ENCODE measurements around the gene LETM1.

The LETM1 gene

DNA sequence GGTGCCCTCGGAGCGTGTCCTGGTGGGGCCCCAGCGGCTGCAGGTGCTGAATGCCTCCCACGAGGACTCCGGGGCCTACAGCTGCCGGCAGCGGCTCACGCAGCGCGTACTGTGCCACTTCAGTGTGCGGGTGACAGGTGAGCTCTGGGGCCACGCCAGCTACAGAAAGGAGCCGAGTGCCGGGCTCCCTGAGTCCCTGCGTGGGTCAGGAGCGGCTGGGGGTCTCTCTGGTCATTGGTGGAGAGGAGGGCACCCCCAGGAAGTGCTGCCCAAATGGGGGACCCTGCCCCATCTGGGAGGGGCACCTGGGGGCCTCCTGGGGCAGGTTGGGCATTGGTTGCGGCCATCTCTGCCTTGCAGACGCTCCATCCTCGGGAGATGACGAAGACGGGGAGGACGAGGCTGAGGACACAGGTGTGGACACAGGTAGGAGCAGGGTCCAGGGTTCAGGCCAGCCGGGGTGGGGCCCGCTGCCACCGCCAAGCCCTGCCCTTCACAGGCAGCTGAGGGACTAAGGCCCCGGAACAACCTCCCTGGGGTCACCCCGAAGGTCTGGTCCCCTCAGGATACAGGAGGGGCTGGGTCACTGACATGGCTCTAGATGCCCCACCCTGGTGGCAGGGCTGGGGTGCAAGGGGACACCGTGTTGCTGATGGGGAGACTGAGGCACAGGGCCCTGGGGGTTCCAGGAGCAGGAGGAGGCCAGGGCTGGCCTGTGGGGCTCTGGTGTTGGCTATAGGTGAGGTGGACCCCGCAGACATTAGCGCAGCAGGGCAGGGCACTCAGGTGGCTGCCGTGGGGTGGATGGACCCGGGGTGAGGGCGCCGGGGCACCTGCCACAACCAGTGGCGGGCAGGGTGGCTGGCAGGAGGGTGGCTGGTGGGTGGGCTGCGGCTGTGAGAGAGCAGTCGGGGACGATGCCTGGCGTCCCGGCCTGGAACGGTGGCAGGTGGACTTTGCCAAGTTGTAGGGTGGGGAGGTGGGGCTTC is 56.3 kb downstream of the LETM1 start:
- no peaks in the 10 kb centered on the region for H3K9me3 Mint-ChIP-seq
- CTCF ChIA-PET, result interaction anchor here (1.1 to 1.3 kb wide), 2 partner anchors 9 to 52 kb away, joined by 4 read pairs; no protein-coding TSS in a partner anchor
- DNase-seq, result no peak
- H3K27ac Mint-ChIP-seq, result no peak overlapping the region
- no peaks in the 10 kb centered on the region for H3K36me3 Mint-ChIP-seq
- H3K4me1 Mint-ChIP-seq, result no peaks in the 10 kb centered on the region
- H3K27me3 Mint-ChIP-seq, result peaks cover 38% of the 10 kb centered on the region
- no peak overlapping the region for H3K4me3 Mint-ChIP-seq

DNA sequence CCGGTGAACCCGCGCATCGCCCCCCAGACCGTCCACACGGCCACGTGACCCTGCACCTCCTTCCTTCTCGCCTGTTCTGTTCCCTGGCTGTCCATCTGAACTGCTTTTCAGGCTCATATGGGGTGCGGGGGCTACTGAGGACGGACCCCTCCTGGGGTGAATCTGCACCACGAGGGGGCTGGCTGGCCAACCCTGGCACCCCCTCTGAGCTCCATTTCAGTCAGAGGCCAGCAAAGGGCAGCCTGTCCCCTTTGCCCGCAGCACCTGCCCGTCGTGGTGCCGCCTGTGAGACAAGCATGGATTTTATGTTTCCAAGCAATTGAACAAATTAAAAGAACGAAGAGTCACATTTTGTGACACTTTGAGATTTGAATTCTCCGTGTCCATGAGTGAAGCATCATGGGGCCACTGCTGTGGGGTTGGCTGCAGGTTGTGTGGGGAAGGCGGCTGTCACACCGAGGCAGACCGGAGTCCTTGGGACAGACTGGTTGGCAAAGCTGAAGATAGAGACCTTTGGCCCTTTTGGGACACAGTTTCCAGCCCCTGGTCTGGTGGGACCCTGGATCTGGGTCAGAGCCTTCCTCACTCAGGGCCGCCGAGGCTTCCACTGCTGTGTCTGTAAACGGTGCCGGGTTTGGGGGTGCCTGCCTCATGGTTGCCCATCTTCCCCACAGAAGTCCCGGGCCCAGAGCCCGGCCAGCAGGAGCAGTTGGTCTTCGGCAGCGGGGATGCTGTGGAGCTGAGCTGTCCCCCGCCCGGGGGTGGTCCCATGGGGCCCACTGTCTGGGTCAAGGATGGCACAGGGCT is 57.2 kb downstream of the LETM1 start:
- peaks cover 2% of the 10 kb centered on the region for H3K4me1 Mint-ChIP-seq
- CTCF ChIA-PET, result interaction anchor here (0.7 kb wide), 1 partner anchor 51 kb away, joined by 3 read pairs; no protein-coding TSS in a partner anchor
- H3K27ac Mint-ChIP-seq, result no peak overlapping the region
- H3K36me3 Mint-ChIP-seq, result no peaks in the 10 kb centered on the region
- no peaks in the 10 kb centered on the region for H3K9me3 Mint-ChIP-seq
- peaks cover 46% of the 10 kb centered on the region for H3K27me3 Mint-ChIP-seq
- DNase-seq, result no peak
- H3K4me3 Mint-ChIP-seq, result no peak overlapping the region

DNA sequence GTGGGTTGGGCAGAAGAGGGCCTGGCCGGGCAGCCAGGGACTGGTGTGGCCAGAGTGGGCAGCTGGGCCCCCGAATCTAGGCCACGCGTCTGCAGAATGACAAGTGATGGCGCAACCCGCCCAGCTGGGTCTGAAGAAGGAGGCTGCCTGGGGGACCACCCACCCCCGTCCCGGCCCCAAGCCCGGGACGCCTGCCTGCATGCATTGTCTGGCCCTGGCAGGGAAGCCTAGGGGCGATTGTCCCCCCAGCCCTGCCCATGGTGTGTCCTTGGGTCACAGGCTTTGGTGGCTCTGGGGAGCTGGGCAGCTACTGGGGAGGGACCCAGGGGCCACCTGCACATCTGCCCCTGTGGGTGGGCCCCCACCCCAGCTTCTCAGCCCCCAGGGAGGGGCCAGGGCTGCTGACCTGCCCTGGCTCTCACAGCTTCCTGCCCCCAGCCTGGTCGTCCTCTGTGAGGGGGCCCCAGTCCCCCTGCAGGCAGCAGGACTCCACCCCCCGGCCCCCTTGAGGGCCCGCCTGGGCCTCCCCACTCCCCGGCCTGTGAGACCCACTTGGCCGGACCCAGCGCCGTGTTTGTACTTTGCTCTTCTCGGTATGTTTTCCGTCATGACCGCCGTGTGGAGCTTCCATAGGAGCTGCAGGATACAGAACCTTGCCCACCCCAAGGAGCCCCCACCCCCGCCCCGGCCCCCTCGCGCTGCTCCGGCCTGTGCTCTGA is 57.9 kb downstream of the LETM1 start:
- H3K36me3 Mint-ChIP-seq, result no peaks in the 10 kb centered on the region
- no peak for DNase-seq
- peaks cover 2% of the 10 kb centered on the region for H3K4me1 Mint-ChIP-seq
- peaks cover 46% of the 10 kb centered on the region for H3K27me3 Mint-ChIP-seq
- no peak overlapping the region for H3K27ac Mint-ChIP-seq
- CTCF ChIA-PET, result interaction anchor here (0.5 to 0.7 kb wide), 2 partner anchors 50 to 784 kb away, joined by 3 read pairs; no protein-coding TSS in a partner anchor
- no peak overlapping the region for H3K4me3 Mint-ChIP-seq
- H3K9me3 Mint-ChIP-seq, result no peaks in the 10 kb centered on the region

DNA sequence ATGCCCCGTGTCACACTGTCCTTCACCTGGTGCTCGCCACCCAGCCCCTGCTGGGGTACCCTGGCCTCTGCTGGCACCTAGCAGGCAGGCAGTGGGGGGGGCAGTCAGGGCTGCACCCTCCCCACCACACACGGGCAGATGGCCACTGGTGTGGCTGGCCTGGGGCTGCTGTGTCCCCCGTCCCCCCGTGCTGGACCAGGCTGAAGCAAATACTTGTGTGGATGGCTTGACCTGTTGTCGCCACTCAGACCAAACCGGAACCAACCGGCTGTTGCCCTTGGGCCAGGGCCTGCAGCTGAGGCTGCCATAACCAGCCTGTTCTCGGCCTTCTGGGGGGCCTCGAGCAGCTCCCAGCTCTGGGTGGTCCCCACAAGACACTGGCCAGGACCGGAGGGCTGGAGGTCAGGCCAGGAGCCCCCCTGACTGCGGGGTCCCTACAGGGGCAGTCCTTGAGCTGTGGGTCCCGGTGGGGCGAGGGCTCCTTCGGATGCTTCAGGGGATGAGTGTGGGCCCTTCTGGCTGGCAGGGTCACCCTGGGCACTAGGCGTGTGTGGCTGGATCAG is 58.6 kb downstream of the LETM1 start:
- no peaks in the 10 kb centered on the region for H3K36me3 Mint-ChIP-seq
- peaks cover 52% of the 10 kb centered on the region for H3K27me3 Mint-ChIP-seq
- CTCF ChIA-PET, result interaction anchor here (0.5 kb wide), 1 partner anchor 785 kb away, joined by 3 read pairs; no protein-coding TSS in a partner anchor
- H3K9me3 Mint-ChIP-seq, result no peaks in the 10 kb centered on the region
- no peak overlapping the region for H3K4me3 Mint-ChIP-seq
- peaks cover 2% of the 10 kb centered on the region for H3K4me1 Mint-ChIP-seq
- DNase-seq, result no peak
- H3K27ac Mint-ChIP-seq, result no peak overlapping the region

DNA sequence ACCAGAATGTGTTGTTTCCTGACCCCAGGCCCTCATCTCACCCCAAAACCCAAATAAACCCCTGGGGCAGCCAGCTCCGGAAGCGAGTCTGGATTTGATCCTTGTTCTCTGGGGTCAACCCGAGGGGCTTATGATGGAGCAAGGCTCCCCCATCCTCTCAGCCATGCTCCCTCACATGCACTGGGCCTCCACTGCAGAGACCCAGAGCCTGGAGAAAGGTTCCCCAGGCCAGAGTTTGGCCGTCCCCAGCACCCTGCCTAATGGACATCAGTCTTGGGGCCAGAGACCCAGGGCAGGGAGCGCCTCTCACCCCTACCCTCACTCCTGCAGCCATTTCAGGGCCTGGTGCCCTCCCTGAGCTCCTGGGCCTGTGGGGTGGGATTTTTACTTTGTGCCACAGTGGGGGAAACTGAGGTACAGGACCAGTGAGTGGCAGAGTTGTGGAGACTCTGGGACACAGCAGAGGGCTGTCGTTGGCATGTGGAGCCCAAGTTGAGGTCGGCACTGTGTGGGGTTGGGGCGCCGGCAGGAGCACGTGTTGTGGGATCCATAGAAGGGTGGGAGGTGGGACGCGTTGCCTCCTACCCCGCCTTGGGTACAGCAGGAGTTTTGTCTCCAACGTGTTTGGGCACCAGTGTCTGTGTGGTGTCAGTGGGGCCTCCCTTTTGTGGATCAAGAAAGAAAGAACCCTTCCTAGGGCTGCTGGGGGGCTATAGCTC is 59.3 kb downstream of the LETM1 start:
- H3K27ac Mint-ChIP-seq, result no peak overlapping the region
- no peak overlapping the region for H3K4me3 Mint-ChIP-seq
- DNase-seq, result no peak
- no peaks in the 10 kb centered on the region for H3K36me3 Mint-ChIP-seq
- CTCF ChIA-PET, result no interaction called here
- peaks cover 2% of the 10 kb centered on the region for H3K4me1 Mint-ChIP-seq
- no peaks in the 10 kb centered on the region for H3K9me3 Mint-ChIP-seq
- H3K27me3 Mint-ChIP-seq, result peaks cover 59% of the 10 kb centered on the region

DNA sequence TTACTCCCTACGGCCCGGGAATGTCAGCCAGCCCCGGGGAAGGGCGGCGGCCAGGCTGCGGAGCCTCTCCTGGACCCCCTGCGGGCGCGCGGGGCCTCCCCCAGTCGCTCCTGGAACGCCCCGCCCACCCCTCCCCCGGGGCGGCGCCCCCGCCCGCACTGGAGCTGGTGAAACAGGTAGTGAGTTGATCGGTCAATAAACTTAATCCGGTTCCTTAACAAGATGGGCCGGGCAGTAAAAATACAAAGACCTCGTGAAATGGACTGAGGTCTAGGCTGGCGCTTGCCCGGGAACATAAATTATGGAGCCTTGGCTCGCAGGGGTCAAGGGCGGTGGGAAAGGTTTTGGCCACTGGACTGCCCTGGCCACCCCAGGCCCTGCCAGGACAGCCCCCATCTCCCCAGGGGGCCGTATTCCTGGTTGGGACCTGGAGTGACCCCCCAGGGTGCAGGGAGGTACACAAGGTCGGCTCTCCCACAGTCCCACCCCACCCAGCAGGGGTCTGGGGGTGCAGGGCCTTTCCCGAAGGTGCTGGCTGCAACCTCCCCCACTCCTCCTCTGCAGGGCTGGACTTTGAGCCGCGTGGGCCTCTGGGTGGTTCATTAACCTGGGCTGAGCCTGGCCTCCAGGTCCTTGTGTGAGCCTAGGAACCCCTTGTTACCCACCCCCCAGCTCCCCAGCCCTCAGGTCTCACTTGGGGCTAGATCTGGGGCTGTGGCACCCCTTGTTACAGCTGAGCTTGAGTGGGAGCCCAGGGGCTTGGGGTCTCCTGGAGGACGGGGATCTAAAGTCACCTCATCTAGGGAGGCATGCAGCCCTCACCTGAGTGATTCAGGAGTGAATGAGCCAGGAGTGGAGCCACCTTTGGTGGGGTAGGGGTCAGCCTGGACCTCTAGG is 60.4 kb downstream of the LETM1 start:
- Mint-ChIP-seq H3K27me3 (peaks cover 70% of the 10 kb centered on the region), H3K9me3 (no peaks in the 10 kb centered on the region), H3K36me3 (no peaks in the 10 kb centered on the region), H3K4me3 (no peak overlapping the region), H3K4me1 (peaks cover 2% of the 10 kb centered on the region), H3K27ac (no peak overlapping the region)
- DNase-seq, result no peak
- CTCF ChIA-PET, result no interaction called here

DNA sequence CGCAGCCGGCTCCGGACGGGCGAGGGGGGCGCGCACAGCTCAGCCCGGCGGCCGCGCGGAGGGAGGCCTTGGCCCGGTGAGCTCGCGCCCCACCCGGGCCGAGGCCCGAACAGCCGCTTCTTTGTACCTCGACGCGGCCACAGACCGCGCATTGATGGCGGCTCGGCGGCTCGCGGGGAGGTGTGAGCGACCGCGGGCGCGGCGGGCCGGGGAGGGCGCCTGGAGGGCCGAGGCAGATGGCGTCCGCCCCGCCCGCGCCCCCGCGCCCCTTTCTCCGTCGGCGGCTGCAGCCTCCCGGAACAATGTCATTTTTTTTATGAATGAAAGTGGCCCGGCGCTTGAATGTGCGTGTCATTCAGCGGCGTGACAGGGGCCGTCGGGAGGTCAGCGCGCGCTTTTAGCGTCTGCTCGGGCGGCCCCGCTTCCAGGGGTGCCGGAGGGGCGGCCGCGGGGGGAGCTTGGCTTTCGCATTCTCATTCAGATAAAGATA is 61.1 kb downstream of the LETM1 start:
- DNase-seq, result peak; percentile 27
- Mint-ChIP-seq H3K9me3 (no peaks in the 10 kb centered on the region), H3K4me1 (peaks cover 2% of the 10 kb centered on the region), H3K4me3 (peak overlapping the region; percentile 36), H3K27ac (no peak overlapping the region), H3K27me3 (peaks cover 77% of the 10 kb centered on the region), H3K36me3 (no peaks in the 10 kb centered on the region)
- CTCF ChIA-PET, result interaction anchor here (1.1 kb wide), 1 partner anchor 49 kb away, joined by 3 read pairs; no protein-coding TSS in a partner anchor

DNA sequence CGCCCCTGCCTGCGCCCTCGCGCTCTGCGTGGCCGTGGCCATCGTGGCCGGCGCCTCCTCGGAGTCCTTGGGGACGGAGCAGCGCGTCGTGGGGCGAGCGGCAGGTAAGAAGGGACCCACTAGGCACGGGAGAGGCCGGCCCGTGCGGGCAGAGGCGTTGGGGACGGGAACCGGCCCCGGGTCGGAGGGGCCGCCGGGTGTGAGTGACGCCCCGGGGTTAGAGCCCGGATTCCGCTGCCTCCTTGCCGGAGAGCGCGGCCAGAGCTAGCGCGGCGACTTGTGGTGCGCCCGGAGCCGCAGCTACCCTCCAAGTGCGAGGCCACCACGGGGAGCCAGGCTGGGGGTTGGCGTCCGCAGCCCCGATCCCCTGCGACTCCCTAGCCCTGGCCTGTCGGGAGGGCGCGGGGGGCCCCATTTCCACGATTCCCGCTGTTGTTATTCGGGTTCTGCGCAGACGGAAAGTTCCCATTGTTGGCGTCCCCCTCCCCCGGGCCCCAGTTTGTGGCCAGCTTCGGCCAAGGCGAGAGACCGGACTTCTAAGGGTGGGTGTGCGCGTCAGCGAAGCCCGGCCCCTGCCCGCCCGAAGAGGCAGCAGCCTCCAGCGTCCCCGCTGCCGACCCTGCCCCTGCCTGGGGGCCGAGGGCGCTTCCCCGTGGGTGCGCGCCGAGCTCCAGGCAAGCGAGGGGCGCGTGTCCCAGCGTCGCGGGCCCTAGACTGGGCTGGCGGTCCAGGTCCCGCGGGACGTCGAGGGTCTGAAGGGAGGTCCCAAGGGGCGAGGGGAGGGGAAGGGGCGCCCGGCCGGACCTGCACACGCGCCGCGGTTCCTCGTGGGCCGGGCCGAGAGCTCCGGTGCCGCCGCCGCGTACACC is 61.8 kb downstream of the LETM1 start:
- CTCF ChIA-PET, result interaction anchor here (1.1 kb wide), 1 partner anchor 49 kb away, joined by 3 read pairs; no protein-coding TSS in a partner anchor
- DNase-seq, result no peak
- Mint-ChIP-seq H3K4me1 (peaks cover 2% of the 10 kb centered on the region), H3K4me3 (no peak overlapping the region), H3K27me3 (peaks cover 77% of the 10 kb centered on the region), H3K36me3 (no peaks in the 10 kb centered on the region), H3K9me3 (no peaks in the 10 kb centered on the region), H3K27ac (no peak overlapping the region)

DNA sequence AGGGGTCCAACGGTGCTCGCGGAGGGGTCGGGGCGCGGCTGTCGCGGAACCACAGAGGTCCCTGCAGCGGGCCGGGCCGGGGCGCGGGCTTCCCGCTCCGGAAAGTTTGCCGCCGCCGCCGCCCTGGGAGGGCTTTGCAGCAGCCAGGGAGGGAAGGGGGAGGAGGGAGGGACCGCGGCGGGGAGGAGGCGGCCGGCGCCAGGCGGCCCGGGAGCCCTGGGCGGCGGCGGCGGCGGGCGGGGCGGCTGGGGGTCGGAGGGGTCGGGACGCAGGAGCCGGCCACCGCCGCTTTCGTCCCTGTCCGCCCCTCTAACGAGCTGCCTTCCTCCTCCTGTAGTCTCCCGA is 62.5 kb downstream of the LETM1 start:
- no peaks in the 10 kb centered on the region for H3K36me3 Mint-ChIP-seq
- no peaks in the 10 kb centered on the region for H3K9me3 Mint-ChIP-seq
- H3K27ac Mint-ChIP-seq, result no peak overlapping the region
- H3K27me3 Mint-ChIP-seq, result peaks cover 72% of the 10 kb centered on the region
- DNase-seq, result peak; percentile 72
- peaks cover 2% of the 10 kb centered on the region for H3K4me1 Mint-ChIP-seq
- CTCF ChIA-PET, result interaction anchor here (1.1 kb wide), 1 partner anchor 48 kb away, joined by 3 read pairs; no protein-coding TSS in a partner anchor
- no peak overlapping the region for H3K4me3 Mint-ChIP-seq

DNA sequence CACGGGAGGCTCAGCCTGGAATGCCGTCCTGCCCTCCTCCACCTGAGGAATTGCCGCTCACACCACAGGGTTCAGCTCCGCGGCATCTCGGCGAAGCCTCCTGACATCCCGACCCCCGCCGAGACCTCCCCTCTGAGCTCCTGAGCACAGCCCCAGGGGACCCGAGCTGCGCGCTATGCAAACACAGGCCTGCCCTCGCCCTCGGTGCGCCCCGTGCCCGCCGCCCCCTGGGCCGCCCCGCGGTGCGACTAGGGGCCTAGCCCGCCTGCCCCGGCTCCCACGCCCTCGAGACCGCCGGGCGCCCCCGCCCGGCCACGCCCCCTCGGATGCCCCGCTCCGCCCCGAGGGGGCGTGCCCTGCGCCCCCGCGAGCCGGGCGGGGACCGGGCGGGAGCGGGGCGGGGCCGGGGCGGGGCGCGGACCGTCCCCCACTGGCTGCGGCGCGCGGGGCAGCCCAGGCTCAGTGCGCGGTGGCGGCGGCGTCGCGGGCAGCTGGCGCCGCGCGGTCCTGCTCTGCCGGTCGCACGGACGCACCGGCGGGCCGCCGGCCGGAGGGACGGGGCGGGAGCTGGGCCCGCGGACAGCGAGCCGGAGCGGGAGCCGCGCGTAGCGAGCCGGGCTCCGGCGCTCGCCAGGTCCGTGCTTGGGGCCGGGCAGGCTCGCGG is 63.0 kb downstream of the LETM1 start, which contains the start of gene FGFR3:
Gene FGFR3, plus strand, starts transcription at position 462 of the 664 bp plus-strand sequence. CDS start 642 bp downstream, outside the sequence.
- peak; percentile 49 for DNase-seq
- CTCF ChIA-PET, result interaction anchor here (1.6 kb wide), 1 partner anchor 16 kb away, joined by 5 read pairs; no protein-coding TSS in a partner anchor

More for the DNA sequence above, 63.0 kb downstream of the LETM1 start, which contains the start of gene FGFR3:
- Mint-ChIP-seq H3K4me3 (peak within 1 kb of the TSS; percentile 33), H3K9me3 (no peaks in the 10 kb centered on the region), H3K4me1 (peaks cover 2% of the 10 kb centered on the region), H3K27me3 (peaks cover 70% of the 10 kb centered on the region), H3K36me3 (no peaks in the 10 kb centered on the region), H3K27ac (no peak within 1 kb of the TSS)
